Pancreas (tissue), 10 donors: ENCODE results near the gene TNS3. TPM values are rescaled to one million over a fixed set of nuclear protein-coding genes. Genes with fewer than 3 reads are reported as not detected.
"Not testable (repeated sequence)": the region's sequence is repeated elsewhere in the genome, so short reads cannot be mapped to it uniquely, and the experiment has no call there.

Source experiments
- ATAC-seq, 4 donors: fragments of 200-7000 bp; cut with Tn5 transposase; one replicate each; pipeline versions ENCODE4 v1.8.0 to v1.9.1; 2020; ENCODE audit warnings: mild to moderate bottlenecking in 4 of 4, moderate library complexity in 4 of 4
- DNase-seq, 6 donors: peaks; one replicate each; pipeline ENCODE4 v3.0.0-alpha.2; 2020
- FAIRE-seq: peaks from 2 replicates; lab custom pipeline; 2012; peaks lifted over from hg19 to GRCh38; lab: Jason Lieb, UNC
- H3K27ac ChIP-seq, 4 donors: fragments of 200-600 bp; sonication (generic); 1 replicate in 3 of 4; 2 replicates in 1 of 4; pipeline versions ENCODE4 v1.5.0 to v1.8.0; 2020
- H3K27me3 ChIP-seq, 4 donors: fragments of 200-600 bp; one replicate each; pipeline ENCODE4 v1.8.0; 2021
- H3K36me3 ChIP-seq, 3 donors: fragments of 200-600 bp; sonication (generic) in 1 of 3; one replicate each; pipeline versions ENCODE4 v1.5.0 to v1.8.0; 2020 to 2021
- H3K4me1 ChIP-seq, 3 donors: fragments of 200-600 bp; one replicate each; pipeline ENCODE4 v1.8.0; 2021
- H3K4me3 ChIP-seq, 4 donors: fragments of 200-600 bp; sonication (generic) in 2 of 4; one replicate each; pipeline versions ENCODE4 v1.5.0 to v1.8.0; 2020 to 2021
- H3K9me3 ChIP-seq, 4 donors: fragments of 200-600 bp; one replicate each; pipeline ENCODE4 v1.8.0; 2021
- WGBS, 2 donors: extraction: QIAGEN DNeasy Blood & Tissue Kit; methylation state at CpG; one replicate each; pipeline ENCODE4 v1.1.7; 2013; 5-methylcytosine and 5-hydroxymethylcytosine counted together
- intact Hi-C, 3 donors: fragments of 100-400 bp; cut with DNase I; formaldehyde crosslinking; loops; one replicate each; pipeline versions ENCODE4 v1.11.1 to v1.14.2; 2022
- polyA plus RNA-seq, 2 donors: library from polyadenylated mRNA; stranded (reverse); fragments of 200-250 nt; gene quantifications; one replicate each; pipeline ENCODE4 v1.2.3, GENCODE V29; 2013
- total RNA-seq, 6 donors: library from RNA; stranded (reverse); fragmentation: NEBNext Ultra II Directional in 4 of 6; extraction: Animal tissue kit (Norgen Biotek cat#: 25700) in 4 of 6; gene quantifications; one replicate each; pipeline versions ENCODE4 v1.2.1 to v1.2.4, GENCODE V29; 2021 to 2023
- TF ChIP-seq, protein P1 (sequence below), 4 donors: fragments of 200-600 bp; sonication (generic) in 3 of 4; IDR thresholded peaks; one replicate each; pipeline versions ENCODE4 v1.5.0 to v1.8.0; 2021; ENCODE audit warnings: antibody characterized with exemption in 4 of 4
- donor health status: healthy with polysubstance abuse.
- donor health status: DM: no; HTN: no; CAD: no; lungs with moderate emphysema.
- donor health status: DM: no; HTN: no; CAD: no.
- donor health status: control.
- donor health status: control.
- donor health status: Bipolar disorder and iron deficiency.
- donor health status: DM: yes; HTN: yes; CAD: no.
- donor health status: DM: no; HTN: no; CAD: no.
- donor health status: DM: no; HTN: no; CAD: no.
- donor health status: DM: yes; HTN: yes; CAD: no.

The TNS3 gene
- total and polyA plus RNA-seq, 8 donors = 28.0 to 125 (median 91.2) TPM

DNA sequence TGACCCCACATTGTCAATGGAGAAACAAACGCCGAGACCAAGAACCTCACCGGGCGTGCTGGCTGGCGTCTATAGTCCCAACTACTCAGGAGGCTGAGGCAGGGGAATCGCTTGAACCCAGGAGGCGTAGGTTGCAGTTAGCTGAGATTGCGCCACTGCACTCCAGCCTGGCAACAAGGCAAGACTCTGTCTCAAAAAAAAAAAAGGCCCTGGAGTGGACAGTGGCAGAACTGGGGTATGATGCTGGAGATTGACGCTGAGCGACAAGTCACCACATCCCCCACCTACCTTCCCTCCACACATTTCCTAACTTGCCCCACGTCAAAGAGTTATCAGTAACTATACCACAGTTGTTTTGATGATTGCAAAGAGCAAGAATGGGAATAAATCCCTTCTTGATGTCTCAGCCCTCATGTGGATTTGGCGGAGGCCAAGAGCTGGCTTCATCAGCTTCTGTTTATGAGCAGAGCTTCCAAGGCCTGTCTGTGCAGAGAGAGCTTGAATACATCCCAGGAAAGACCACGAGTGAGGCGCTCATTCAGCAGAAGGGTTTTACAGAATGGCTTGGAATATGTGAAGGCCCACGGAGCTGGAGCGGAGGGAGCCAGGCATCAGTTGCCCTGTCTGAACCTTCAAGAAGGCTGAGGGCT lies 28.0 kb upstream of the TNS3 start:
- DNase-seq (peak in 1 of 6 donors; percentile 20), FAIRE-seq (no peak), ATAC-seq (peak in 2 of 4 donors; percentile 7 to 13)
- TF ChIP-seq, protein P1, sequence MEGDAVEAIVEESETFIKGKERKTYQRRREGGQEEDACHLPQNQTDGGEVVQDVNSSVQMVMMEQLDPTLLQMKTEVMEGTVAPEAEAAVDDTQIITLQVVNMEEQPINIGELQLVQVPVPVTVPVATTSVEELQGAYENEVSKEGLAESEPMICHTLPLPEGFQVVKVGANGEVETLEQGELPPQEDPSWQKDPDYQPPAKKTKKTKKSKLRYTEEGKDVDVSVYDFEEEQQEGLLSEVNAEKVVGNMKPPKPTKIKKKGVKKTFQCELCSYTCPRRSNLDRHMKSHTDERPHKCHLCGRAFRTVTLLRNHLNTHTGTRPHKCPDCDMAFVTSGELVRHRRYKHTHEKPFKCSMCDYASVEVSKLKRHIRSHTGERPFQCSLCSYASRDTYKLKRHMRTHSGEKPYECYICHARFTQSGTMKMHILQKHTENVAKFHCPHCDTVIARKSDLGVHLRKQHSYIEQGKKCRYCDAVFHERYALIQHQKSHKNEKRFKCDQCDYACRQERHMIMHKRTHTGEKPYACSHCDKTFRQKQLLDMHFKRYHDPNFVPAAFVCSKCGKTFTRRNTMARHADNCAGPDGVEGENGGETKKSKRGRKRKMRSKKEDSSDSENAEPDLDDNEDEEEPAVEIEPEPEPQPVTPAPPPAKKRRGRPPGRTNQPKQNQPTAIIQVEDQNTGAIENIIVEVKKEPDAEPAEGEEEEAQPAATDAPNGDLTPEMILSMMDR (IDR thresholded peaks at IDR 0.05) = no peak
- Histone ChIP-seq H3K27me3 (no peaks in the 10 kb centered on the region), H3K9me3 (no peaks in the 10 kb centered on the region), H3K4me1 (peaks cover 5 to 26% (median 18%) of the 10 kb centered on the region in 3 donors), H3K27ac (peak overlapping the region; percentile 31 to 81 (median 60)), H3K36me3 (no peaks in the 10 kb centered on the region), H3K4me3 (no peak overlapping the region)
- intact Hi-C loops = no loop called here
- WGBS, 2 donors = 89 to 92% methylated on average over 16 of the region's 16 CpGs

DNA sequence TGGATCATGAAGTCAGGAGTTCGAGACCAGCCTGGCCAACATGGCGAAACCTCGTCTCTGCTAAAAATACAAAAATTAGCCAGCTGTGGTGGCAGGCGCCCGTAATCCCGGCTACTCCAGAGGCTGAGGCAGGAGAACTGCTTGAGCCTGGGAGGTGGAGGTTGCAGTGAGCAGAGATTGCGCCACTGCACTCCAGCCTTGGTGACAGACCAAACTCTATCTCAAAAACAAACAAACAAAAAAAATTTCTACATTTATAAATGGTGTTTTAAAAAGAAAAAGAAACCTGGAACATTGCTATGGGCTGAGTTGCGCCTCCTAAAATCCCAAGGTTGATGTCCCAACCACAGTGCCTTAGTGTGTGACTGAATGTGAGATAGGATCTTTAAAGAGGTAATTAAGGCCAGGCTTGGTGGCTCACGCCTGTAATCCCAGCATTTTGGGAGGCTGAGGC lies 24.7 kb upstream of the TNS3 start:
- H3K9me3 ChIP-seq, H3K36me3 ChIP-seq, ATAC-seq, H3K27ac ChIP-seq, intact Hi-C loops, H3K27me3 ChIP-seq, H3K4me3 ChIP-seq, FAIRE-seq: not testable (repeated sequence)
- peaks cover 16 to 30% (median 21%) of the 10 kb centered on the region in 3 donors for H3K4me1 ChIP-seq
- WGBS, 2 donors = 94% methylated on average over 9 of the region's 9 CpGs
- DNase-seq = peak in 1 of 6 donors; percentile 5

DNA sequence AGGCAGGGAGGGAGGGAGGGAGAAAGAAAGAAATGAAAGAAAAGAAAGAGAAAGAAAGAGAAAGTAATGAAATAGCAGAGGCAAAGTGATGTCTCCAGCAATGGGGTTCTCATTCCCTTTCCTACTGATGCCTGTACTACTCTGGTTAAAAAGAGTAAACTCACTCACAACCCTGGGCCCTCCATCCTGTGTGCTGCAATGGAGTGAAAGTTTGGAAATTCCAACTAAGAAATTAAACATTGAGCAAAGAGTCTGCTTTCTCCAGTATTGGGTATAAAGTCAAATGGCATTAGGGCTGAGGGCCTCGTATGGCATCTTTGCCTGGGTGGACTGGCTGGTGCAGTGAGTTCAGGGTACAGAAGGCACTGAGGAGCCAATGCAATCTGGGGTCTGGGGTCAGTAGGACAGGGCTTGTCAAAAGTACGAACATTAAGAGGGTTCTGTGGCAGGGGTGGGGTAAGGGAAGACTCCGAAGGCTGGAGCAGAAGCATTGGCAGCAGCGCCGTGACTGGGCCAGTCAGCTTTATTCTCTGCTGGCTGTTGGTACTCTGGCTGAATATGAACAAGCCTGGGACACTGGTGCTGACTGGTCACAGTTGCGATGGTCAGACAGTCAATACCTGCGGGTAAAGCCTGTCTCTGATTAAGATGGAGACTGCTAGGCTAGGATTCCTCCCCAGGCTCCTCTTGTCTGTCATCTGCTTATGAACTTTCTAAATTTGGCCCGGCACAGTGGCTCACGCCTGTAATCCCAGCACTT lies 24.1 kb upstream of the TNS3 start:
- Histone ChIP-seq H3K36me3 (no peaks in the 10 kb centered on the region), H3K4me3 (no peak overlapping the region), H3K27me3 (no peaks in the 10 kb centered on the region), H3K4me1 (peaks cover 17 to 31% (median 18%) of the 10 kb centered on the region in 3 donors), H3K9me3 (no peaks in the 10 kb centered on the region), H3K27ac (peak overlapping the region in 2 of 4 donors; percentile 65 to 66)
- DNase-seq = peak in 1 of 6 donors; percentile 21
- WGBS, 2 donors = 96 to 98% methylated on average over 9 of the region's 9 CpGs
- no peak for FAIRE-seq
- no peak for ATAC-seq
- TF ChIP-seq, protein P1 (IDR thresholded peaks at IDR 0.05) = no peak
- intact Hi-C loops = no loop called here

GRCh38 chr7:47604496-47604890 lies 22.6 kb upstream of the TNS3 start:
- FAIRE-seq (no peak), DNase-seq (no peak), ATAC-seq (peak in 3 of 4 donors; percentile 8 to 17 (median 15))
- H3K9me3 ChIP-seq = no peaks in the 10 kb centered on the region
- 54 to 60% methylated on average over 3 of the region's 3 CpGs for WGBS, 2 donors
- H3K4me1 ChIP-seq = peaks cover 13 to 27% (median 23%) of the 10 kb centered on the region in 3 donors
- TF ChIP-seq, protein P1 (IDR thresholded peaks at IDR 0.05) = no peak
- H3K4me3 ChIP-seq = no peak overlapping the region
- intact Hi-C loops = no loop called here
- peak overlapping the region; percentile 25 to 65 (median 50) for H3K27ac ChIP-seq
- H3K36me3 ChIP-seq = no peaks in the 10 kb centered on the region
- no peaks in the 10 kb centered on the region for H3K27me3 ChIP-seq

DNA sequence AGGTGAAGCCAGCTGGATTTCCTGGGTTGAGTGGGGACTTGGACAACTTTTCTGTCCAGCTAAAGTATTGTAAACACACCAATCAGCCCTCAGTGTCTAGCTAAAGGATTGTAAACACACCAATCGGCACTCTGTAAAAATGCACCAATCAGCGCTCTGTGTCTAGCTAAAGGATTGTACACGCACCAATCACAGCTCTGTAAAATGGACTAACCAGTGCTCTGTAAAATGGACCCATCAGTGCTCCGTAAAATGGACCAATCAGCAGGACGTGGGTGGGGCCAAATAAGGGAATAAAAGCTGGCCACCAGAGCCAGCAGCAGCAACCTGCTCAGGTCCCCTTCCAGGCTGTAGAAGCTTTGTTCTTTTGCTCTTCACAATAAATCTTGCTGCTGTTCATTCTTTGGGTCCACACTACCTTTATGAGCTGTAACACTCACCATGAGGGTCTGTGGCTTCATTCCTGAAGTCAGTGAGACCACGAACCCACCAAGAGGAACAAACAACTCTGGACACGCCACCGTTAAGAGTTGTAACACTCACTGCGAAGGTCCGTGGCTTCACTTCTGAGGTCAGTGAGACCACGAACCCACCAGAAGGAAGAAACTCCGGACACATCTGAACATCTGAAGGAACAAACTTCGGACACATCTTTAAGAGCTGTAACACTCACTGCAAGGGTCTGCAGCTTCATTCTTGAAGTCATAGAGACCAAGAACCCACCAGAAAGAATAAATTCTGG lies 21.8 kb upstream of the TNS3 start:
- Histone ChIP-seq H3K4me1 (peaks cover 13 to 27% (median 23%) of the 10 kb centered on the region in 3 donors), H3K27ac (peak overlapping the region; percentile 25 to 65 (median 50))
- ATAC-seq, H3K4me3 ChIP-seq, FAIRE-seq, DNase-seq, H3K36me3 ChIP-seq, H3K9me3 ChIP-seq, intact Hi-C loops, H3K27me3 ChIP-seq: not testable (repeated sequence)
- 88 to 90% methylated on average over 13 of the region's 13 CpGs for WGBS, 2 donors
